GM18870 (cell line): Measurements from ENCODE around the gene SH2B3.

Source experiments
- ATAC-seq: cut with Tn5 transposase; IDR thresholded peaks from one replicate; pipeline ENCODE4 v1.9.1; 2021; ENCODE audit warnings: moderate library complexity; ENCODE audit not compliant: unreplicated experiment

SH2B3 gene

GRCh38 chr12:111408686-111409402 lies 3.1 kb downstream of the SH2B3 start:
- ATAC-seq, result no peak

- ATAC-seq, result no peak
These were observed 3.7 kb downstream of the SH2B3 start for GRCh38 chr12:111409403-111409779.

- no peak for ATAC-seq
These were observed 4.2 kb downstream of the SH2B3 start for GRCh38 chr12:111409780-111410430.

- no peak for ATAC-seq
These were observed 4.9 kb downstream of the SH2B3 start for GRCh38 chr12:111410431-111411184.

GRCh38 chr12:111411185-111411764 lies 5.6 kb downstream of the SH2B3 start:
- ATAC-seq, result no peak

GRCh38 chr12:111412007-111412829 lies 6.5 kb downstream of the SH2B3 start:
- no peak for ATAC-seq

GRCh38 chr12:111412830-111413441 lies 7.2 kb downstream of the SH2B3 start:
- ATAC-seq, result no peak

- no peak for ATAC-seq
These were observed 7.8 kb downstream of the SH2B3 start for GRCh38 chr12:111413442-111414086.

GRCh38 chr12:111414711-111415252 lies 9.1 kb downstream of the SH2B3 start:
- no peak for ATAC-seq

- ATAC-seq, result no peak
These were observed 11.6 kb downstream of the SH2B3 start for GRCh38 chr12:111417290-111417689.

- no peak for ATAC-seq
These were observed 12.3 kb downstream of the SH2B3 start for GRCh38 chr12:111417784-111418593.

GRCh38 chr12:111418594-111418880 lies 12.8 kb downstream of the SH2B3 start:
- ATAC-seq, result no peak

- ATAC-seq, result no peak
These were observed 14.1 kb downstream of the SH2B3 start for GRCh38 chr12:111419784-111420183.

GRCh38 chr12:111420494-111420893 lies 14.8 kb downstream of the SH2B3 start:
- no peak for ATAC-seq

GRCh38 chr12:111424189-111424792 lies 18.6 kb downstream of the SH2B3 start:
- no peak for ATAC-seq

GRCh38 chr12:111424793-111425251 lies 19.1 kb downstream of the SH2B3 start:
- no peak for ATAC-seq

GRCh38 chr12:111425655-111426054 lies 19.9 kb downstream of the SH2B3 start:
- no peak for ATAC-seq
